ENCODE data around the gene NAT9.

Gene NAT9

GRCh38 chr17:74779948-74780400, 3.8 kb upstream of the NAT9 start:
- DNase-seq (ENCODE audit: low spot score) = peak; percentile 1

- DNase-seq (ENCODE audit: low spot score) = no peak
Observed at GRCh38 chr17:74779501-74779900, 3.4 kb upstream of the NAT9 start.

- DNase-seq (ENCODE audit: low spot score) = no peak
Observed at GRCh38 chr17:74778960-74779359, 2.8 kb upstream of the NAT9 start.

GRCh38 chr17:74777901-74778515, 1.9 kb upstream of the NAT9 start:
- DNase-seq (ENCODE audit: low spot score) = no peak

- DNase-seq (ENCODE audit: low spot score) = no peak
Observed at GRCh38 chr17:74776990-74777389, 845 bp upstream of the NAT9 start.

- peak; percentile 6 for DNase-seq (ENCODE audit: low spot score)
Observed at GRCh38 chr17:74775409-74776043, 619 bp downstream of the NAT9 start.

- DNase-seq (ENCODE audit: low spot score) = no peak
Observed at GRCh38 chr17:74773871-74774286, 2.3 kb downstream of the NAT9 start.

- no peak for DNase-seq (ENCODE audit: low spot score)
Observed at GRCh38 chr17:74773414-74773813, 2.7 kb downstream of the NAT9 start.

GRCh38 chr17:74772053-74772452, 4.1 kb downstream of the NAT9 start:
- no peak for DNase-seq (ENCODE audit: low spot score)

GRCh38 chr17:74771319-74771914, 4.7 kb downstream of the NAT9 start:
- peak; percentile 12 for DNase-seq (ENCODE audit: low spot score)

- DNase-seq (ENCODE audit: low spot score) = peak; percentile 90
Observed at GRCh38 chr17:74770498-74771318, 5.4 kb downstream of the NAT9 start.

- DNase-seq (ENCODE audit: low spot score) = no peak
Observed at GRCh38 chr17:74769856-74770497, 6.2 kb downstream of the NAT9 start.

- peak; percentile 15 for DNase-seq (ENCODE audit: low spot score)
Observed at GRCh38 chr17:74769266-74769855, 6.8 kb downstream of the NAT9 start.

GRCh38 chr17:74768763-74769114, 7.4 kb downstream of the NAT9 start:
- peak; percentile 35 for DNase-seq (ENCODE audit: low spot score)

- peak; percentile 81 for DNase-seq (ENCODE audit: low spot score)
Observed at GRCh38 chr17:74768069-74768762, 7.9 kb downstream of the NAT9 start.

GRCh38 chr17:74767111-74767516, 9.0 kb downstream of the NAT9 start:
- peak; percentile 33 for DNase-seq (ENCODE audit: low spot score)

- DNase-seq (ENCODE audit: low spot score) = no peak
Observed at GRCh38 chr17:74766413-74766812, 9.7 kb downstream of the NAT9 start.

GRCh38 chr17:74764751-74765286, 11.3 kb downstream of the NAT9 start:
- DNase-seq (ENCODE audit: low spot score) = no peak

GRCh38 chr17:74763565-74764387, 12.4 kb downstream of the NAT9 start:
- no peak for DNase-seq (ENCODE audit: low spot score)

GRCh38 chr17:74761931-74762330, 14.2 kb downstream of the NAT9 start:
- no peak for DNase-seq (ENCODE audit: low spot score)
